Chondrocyte (in vitro differentiated cells): ENCODE data around the gene TTLL12. TPM values are rescaled to one million over a fixed set of nuclear protein-coding genes. Genes with fewer than 3 reads are reported as not detected.

Experiments used
- DNase-seq: peaks from one replicate; pipeline ENCODE4 v3.0.0; 2021; ENCODE audit warnings: mixed read lengths, low spot score
- H3K27ac Mint-ChIP-seq: one replicate; pipeline ENCODE4 v1.8.0; 2021; ENCODE audit warnings: mild to moderate bottlenecking, moderate library complexity, mixed read lengths; ENCODE audit not compliant: unreplicated experiment
- H3K27me3 Mint-ChIP-seq: 2 replicates; pipeline ENCODE4 v1.8.0; 2021; ENCODE audit warnings: low read depth, mixed read lengths
- H3K36me3 Mint-ChIP-seq: 2 replicates; pipeline ENCODE4 v1.8.0; 2021; ENCODE audit warnings: low read depth, mixed read lengths
- H3K4me1 Mint-ChIP-seq: 2 replicates; pipeline ENCODE4 v1.8.0; 2021; ENCODE audit warnings: low read depth, mild to moderate bottlenecking, mixed read lengths
- H3K4me3 Mint-ChIP-seq: one replicate; pipeline ENCODE4 v1.8.0; 2021; ENCODE audit warnings: mild to moderate bottlenecking, moderate library complexity, mixed read lengths; ENCODE audit not compliant: unreplicated experiment
- H3K9me3 Mint-ChIP-seq: 2 replicates; pipeline ENCODE4 v1.8.0; 2021; ENCODE audit warnings: low read depth, mixed read lengths
- CTCF ChIP-seq: fragments of 200-600 bp; sonication (generic); IDR thresholded peaks from 2 replicates; pipeline ENCODE4 v1.5.0; 2021; ENCODE audit warnings: antibody characterized with exemption, mild to moderate bottlenecking, moderate library complexity
- total RNA-seq: library from RNA; stranded (reverse); gene quantifications from 3 replicates; pipeline ENCODE4 v1.2.1, GENCODE V29; 2021

The TTLL12 gene
- total RNA-seq, 1 donor from 2014 or later, result 35.6 TPM

- no peak for DNase-seq
- Mint-ChIP-seq H3K27me3 (no peaks in the 10 kb centered on the region), H3K36me3 (peaks cover 12% of the 10 kb centered on the region), H3K4me3 (no peak overlapping the region), H3K9me3 (no peaks in the 10 kb centered on the region), H3K4me1 (peaks cover 19% of the 10 kb centered on the region), H3K27ac (no peak overlapping the region)
- TF ChIP-seq CTCF, result no peak
These were observed 24.4 kb downstream of the TTLL12 start for GRCh38 chr22:43162412-43163150.

- no peak overlapping the region for H3K27ac Mint-ChIP-seq
- H3K9me3 Mint-ChIP-seq, result no peaks in the 10 kb centered on the region
- no peak overlapping the region for H3K4me3 Mint-ChIP-seq
- H3K36me3 Mint-ChIP-seq, result peaks cover 12% of the 10 kb centered on the region
- H3K27me3 Mint-ChIP-seq, result no peaks in the 10 kb centered on the region
- no peak for DNase-seq
- no peak for TF ChIP-seq CTCF
- H3K4me1 Mint-ChIP-seq, result peaks cover 26% of the 10 kb centered on the region
These were observed 26.3 kb downstream of the TTLL12 start for GRCh38 chr22:43160497-43161126.

- DNase-seq, result no peak
- H3K36me3 Mint-ChIP-seq, result peaks cover 12% of the 10 kb centered on the region
- H3K27me3 Mint-ChIP-seq, result no peaks in the 10 kb centered on the region
- peak; percentile 65 for TF ChIP-seq CTCF
- H3K9me3 Mint-ChIP-seq, result no peaks in the 10 kb centered on the region
- H3K4me3 Mint-ChIP-seq, result no peak overlapping the region
- peaks cover 28% of the 10 kb centered on the region for H3K4me1 Mint-ChIP-seq
- no peak overlapping the region for H3K27ac Mint-ChIP-seq
These were observed 27.3 kb downstream of the TTLL12 start for GRCh38 chr22:43159484-43160178.

DNA sequence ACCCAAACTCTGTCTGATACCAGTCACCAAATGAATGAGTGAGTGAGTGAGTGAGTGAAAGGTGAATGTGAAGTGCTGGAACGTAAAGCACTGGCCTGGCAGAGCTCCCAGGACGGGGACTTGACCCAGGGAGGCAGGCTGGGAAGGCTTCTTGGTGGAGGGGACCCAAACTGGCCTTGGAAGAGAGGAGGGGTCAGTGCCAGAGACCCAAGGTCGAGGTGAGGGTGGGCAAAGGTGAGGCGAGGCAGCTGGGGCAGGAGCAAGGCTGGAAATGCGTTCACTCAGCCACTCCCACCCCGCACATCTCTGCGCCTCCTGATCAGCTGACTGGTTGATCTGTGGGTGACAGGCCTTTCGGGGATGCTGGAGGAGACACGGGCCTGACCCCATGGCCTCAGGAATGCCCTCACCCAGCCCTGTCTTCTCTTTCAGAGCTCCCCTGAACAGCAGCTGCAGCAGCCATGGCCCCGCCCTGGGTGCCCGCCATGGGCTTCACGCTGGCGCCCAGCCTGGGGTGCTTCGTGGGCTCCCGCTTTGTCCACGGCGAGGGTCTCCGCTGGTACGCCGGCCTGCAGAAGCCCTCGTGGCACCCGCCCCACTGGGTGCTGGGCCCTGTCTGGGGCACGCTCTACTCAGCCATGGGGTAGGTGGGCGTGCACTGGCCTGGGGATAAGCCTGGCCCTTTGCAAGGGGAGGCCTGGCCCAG lies 28.0 kb downstream of the TTLL12 start:
- Mint-ChIP-seq H3K36me3 (peaks cover 9% of the 10 kb centered on the region), H3K9me3 (no peaks in the 10 kb centered on the region), H3K4me3 (no peak overlapping the region), H3K27me3 (no peaks in the 10 kb centered on the region), H3K4me1 (peaks cover 30% of the 10 kb centered on the region), H3K27ac (peak overlapping the region; percentile 66)
- TF ChIP-seq CTCF, result no peak
- DNase-seq, result no peak
